Stimulated activated CD4-positive, alpha-beta T cell treated with anti-CD3 and anti-CD28 coated beads, Interleukin-4, amount 100 ng/mL, for 24 hours (primary cell): ENCODE data around the gene VPS37C.

Experiments used
- DNase-seq: peaks from one replicate; pipeline ENCODE4 v3.0.0-alpha.2; 2020

The VPS37C gene

DNA sequence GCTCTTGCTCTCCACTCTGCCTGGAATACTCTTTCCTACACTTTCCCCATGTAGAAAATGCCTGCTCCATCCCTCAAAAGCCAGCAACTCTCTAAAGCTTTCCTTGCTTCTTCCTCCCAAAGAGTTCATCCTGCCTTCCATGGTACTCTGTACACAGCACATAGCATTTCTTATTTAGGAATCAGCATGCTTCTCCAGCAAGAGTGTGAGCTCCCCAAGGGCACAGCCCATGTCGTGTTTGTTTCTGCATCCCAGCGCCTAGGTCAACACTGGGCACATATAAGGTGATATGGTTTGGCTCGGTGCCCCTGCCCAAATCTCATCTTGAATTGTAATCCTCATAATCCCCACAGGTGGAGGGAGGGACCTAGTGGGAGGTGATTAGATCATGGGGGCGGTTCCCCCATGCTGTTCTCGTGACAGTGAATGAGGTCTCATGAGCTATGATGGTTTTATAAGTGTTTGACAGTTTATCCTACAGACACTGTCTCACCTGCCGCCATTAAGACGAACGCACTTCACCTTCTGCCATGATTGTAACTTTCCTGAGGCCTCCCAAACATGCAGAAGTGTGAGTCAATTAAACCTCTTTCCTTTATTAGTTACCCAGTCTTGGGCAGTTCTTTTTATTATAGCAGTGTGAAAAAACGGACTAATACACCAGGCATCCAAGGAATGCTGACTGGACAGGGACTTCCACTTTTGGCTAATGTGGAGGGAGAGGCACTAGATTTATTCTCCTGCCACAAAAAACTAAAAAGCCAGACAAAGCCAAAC, 8.2 kb downstream of the VPS37C start:
- DNase-seq, result no peak

DNA sequence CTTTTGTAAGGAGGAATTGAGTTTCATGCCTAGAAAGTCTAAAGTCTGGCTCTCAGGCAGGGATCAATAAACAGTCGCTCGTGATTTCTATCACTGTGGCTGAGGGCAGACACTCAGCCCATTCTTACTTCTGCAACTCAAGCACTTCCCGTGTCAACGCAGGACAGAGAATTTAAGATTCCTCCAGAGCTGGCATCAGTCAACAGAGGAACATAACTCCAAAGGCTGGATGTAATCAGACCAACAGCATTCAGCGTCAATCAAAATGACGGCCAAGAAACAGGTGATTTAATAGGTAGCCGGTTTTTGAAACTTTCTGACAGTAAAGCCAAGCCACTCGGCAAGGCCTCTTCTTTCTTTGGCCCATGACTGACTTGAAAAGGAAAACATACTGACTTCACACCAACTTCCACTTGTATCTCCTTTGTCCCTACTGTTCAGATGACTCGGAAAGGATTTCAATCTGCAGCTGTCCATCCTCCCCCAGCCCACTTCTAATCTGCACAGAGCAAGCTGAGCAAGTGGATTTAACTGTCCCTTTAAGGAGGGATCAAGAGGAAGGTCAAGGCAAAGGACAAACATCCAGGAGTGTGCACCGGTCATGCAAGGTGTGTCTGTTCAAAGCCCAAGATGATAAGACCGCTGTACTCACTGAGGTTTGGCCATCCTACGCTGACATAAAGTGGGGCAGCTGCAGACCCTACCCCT, 9.5 kb downstream of the VPS37C start:
- no peak for DNase-seq

DNA sequence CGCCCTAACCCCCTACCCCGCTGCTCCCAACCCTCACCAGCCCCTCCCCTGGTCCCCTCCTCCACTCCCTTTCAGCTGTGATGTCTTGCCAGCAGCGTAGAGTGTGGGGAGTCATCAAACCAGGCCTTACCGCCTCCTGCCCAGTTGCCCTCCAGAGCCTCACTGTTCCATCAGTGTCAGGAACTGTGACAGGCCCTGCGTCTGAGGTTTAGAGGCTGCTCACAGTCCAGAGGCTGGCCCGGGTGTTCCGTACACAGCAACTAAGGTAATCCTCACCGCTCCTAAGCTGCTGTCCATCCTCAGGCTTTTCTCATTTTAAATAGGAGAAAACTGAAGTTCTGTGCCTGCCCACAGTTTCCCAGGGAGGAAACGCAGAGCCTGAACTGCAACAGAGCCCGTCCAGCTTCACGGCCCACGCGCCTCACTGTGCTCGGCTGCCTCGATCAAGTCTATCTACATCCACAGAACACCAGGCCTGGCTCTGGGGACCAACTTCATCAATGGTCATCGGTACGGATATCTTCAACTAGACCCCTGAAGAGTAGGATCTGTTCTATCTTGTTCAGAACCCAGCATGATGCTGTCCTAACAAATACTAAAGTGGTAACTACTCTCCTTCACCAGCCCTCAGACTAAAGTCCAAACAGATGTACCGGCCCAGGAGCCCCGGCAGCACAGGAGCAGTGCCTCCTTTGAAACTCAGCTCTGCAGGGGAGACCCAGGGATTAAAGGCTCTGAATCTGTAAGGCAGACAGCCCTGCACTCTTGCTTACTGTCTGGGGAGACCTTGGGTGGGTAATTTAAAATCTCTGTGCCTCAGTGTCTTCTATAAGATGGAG, 10.3 kb downstream of the VPS37C start:
- no peak for DNase-seq

DNA sequence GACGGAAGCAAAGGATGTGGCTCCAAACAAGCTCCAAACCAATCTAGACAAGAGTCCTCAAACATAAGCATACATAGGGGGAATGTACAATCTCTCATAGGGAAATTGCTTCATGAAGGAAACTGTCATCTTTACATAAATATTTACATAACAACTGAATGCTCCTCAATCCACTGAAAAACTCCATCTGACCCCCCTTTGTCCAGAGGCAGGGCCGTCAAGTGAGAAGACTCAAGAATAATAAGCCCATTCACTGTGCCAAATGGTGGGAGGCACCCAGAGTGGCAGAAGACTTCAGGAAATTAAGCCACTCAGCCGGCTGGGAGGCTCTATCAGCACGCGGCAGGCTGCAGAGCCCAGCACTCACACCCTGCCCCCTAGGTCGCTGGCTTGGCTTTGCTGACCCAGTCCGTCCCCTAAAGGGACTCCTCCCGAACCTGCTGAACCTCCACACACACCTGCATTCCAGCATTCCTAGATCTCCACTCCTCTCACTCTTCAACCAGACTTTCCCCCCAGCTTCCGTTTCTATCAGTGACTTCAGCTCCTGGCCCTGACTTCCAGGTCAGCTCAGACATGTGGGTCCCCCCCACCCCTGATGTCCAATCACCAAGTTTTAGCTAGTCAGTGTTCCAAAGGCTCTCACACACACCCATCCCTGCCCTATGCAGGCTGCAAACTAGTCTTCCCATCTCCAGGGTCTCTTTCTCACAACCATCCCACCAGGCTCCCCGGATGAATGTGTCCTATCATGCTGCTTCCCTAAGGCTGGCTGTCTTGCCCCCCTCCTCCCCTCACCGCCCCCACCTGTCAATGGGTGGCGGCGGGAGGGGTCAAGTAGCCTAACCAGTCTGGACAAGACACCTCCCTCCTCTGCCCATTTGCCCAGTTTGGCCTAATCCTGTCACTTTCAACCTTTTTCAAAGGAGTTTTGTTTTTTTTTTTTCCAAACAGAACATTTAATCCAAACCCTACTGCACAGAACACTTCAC, 11.3 kb downstream of the VPS37C start:
- DNase-seq, result no peak

DNA sequence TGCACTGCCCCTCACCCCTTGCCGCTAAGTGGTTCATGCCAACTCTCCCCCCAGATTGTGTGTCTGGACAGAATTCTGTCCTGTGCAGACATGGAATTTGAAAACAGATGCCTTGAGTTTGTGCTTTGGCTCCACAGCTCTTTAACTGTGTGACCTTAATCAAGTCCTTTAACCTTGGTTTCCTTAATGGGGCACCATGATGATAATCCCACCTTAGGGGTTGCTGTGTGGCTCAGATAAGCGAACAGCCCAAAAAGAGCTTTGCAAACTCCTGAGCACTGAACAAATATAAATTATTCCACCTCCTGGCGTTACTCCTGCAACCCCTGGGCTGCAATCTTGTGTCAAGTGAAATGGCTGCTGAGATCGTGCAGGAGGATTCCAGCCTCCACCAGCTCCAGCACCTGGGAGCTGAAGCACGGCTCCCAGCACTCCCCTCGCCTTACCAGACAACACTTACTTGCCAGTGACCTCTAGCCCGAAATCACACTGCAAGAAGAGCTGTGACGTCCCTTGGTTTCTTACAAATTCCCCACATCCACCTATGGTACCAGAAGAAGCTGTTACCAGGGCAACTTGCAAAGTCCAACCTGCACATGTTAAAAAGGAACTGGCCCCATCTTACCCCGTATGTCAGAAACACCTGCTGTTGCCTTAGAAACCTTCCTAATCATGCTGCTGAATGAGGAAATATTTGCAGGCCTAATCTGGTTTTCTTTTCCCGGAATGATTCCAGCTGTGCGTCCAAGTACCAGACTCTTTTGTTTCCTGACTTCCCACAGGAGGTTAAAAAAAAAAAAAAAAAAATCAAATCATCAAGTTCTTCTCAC, 13.2 kb downstream of the VPS37C start:
- no peak for DNase-seq

DNA sequence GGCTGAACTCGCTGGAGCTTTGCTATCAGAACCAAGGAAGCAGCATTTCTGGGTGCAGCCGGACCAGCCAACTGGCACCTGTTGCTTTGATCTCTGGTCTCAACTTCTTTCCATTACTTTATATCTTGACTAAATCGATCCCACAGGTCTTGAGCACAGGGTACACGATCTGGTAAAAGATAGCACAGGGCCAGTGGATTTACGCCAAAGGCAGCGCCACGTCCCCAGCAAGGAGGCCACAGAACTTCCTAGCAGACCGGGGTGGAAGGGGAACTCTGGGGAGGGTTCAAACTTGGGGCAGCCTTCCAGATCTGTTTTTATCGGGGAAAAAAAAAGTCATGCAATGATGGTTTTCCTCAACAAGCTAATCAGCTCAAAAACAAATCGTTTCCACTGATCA, 14.0 kb downstream of the VPS37C start:
- no peak for DNase-seq

DNA sequence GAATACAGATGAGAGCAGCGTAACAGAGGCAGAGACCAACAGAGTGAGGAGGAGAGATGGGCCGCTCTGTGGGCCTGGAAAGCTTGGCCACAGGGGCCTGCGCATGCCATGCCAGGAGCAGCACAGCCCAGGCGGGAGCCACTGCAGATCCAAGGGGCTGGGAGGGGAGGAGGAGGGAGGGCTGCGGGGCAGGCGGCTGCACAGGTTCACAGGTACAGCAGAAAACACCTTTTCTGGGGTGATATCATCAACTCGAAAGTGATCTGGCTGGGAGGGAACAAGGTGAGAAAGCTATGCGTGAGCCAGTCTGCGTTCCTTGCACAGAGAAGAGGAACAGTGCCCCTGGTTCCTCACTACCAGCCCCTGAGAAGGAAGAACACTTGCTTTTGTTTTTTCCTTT, 14.8 kb downstream of the VPS37C start:
- DNase-seq, result no peak

DNA sequence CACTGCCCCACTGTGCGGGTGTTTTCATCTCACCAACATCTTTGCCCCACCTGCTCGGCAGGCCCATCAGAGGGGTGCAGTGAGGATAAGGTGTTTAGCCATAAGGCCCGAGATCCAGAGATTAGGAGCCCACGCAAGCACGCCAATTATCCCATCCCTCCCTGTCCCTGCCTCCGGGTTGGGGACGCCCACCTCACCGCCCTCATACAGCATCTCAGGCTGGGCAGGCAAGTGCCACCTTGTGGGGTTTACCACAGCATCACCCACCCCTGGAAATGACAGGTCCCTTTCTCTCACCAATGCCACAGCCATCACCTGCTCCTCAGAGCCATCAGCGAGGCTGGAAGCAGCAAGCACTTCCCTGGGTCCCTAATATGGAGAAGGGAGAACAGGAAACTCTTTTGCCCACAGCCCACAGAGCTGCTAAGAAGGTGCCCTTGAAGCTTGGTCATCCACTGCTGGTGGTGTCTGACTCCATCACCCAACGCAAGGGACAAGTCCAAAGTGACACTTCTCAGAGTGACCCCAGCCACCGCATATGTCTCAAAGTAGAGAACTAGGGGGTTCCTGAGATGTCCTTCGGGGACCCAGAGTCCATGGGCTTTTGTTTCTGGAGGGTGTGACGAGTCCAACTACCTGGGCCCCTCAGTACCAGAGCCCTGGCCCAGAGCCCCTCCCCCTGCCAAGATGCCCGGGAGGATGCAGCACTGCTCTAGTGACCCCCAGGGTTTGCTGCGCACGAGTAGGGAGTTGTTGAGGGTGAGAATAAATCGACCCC, 15.8 kb downstream of the VPS37C start:
- DNase-seq, result no peak

DNA sequence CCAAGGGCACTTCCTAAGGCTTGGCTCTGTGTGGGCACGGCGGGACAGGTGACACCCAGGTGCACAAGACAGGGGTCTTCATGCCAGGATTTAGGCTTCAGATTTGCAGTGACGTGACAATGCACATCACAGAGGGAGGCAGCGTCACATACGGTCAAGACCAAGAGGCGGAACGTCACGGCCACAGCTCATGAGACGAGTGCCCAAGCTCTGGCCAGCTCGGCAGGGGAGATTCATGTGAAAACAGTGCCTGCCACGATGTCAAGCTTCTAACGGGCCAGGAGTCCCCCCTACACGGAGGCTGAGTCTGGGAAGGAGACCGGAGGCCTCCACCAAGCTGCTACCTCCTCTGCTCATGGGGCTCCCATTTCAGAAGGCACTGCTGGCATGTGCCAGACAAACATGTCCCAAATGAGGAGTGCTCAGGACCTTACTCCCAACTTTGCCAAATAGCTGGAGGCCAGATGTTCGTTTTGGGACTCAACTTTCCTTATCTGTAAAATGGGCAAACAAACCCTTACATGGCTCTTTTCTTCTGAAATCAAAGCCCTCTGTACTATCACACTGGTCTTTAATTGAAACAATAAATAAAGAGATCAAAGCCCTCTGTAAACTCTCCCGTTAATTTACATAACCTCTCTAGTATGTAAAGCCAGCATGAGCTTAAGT, 16.6 kb downstream of the VPS37C start:
- DNase-seq, result no peak

DNA sequence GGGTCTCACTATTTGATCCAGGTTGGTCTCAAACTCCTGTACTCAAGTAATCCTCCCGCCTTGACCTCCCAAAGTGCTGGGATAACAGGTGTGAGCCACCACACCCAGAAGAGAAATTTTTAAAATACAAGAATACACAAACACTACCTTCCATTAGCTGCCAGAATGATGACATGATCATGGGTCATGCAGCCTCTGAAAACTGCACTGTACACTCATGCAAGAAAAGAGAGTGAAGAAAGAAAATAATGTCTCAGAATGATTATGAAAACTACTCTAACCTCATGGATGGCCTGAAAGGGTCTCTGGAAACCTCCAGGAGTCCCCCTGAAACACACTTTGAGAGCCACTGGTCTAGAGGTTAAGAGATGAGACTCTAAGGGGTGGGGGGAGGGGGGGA, 18.8 kb downstream of the VPS37C start:
- DNase-seq, result no peak

DNA sequence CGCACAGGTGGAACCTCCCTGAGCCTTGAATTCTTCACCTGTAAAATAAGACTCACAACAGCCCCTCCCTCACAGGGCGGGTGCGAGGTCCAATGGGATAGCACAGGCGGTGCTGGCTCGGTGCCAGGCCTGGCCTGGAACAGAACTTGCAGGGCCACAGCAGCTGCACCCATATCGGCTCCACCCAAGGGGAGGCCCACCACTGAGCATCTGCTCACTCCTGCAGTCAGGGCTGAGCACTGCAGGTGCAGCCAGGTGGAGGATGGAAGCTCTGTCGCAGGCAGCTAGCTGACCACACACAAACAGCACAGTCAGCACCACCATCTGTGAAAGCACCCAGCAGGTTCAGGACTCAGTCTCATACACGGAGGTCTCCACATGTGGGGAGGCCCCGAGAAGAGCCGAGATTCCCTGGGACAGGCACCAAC, 19.6 kb downstream of the VPS37C start:
- DNase-seq, result no peak

DNA sequence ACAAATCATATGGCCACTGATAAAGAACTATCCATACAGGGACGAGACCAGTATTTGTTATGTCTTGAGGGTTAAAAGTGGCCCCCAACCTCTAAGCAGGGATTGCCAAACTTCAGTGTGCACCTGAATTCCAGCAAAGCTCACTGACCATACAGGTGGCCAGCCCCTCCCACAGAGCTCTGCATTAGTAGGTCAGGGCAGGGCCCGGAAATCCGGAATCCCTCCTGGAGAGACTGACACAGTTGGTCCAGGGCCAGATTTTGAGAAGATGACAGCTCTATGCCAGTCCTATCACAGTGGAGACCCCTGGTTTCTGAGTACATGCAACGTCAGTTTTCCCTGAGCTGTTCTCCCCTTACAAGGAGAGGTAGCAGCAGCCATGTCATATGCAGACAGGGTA, 20.8 kb downstream of the VPS37C start:
- DNase-seq, result no peak

DNA sequence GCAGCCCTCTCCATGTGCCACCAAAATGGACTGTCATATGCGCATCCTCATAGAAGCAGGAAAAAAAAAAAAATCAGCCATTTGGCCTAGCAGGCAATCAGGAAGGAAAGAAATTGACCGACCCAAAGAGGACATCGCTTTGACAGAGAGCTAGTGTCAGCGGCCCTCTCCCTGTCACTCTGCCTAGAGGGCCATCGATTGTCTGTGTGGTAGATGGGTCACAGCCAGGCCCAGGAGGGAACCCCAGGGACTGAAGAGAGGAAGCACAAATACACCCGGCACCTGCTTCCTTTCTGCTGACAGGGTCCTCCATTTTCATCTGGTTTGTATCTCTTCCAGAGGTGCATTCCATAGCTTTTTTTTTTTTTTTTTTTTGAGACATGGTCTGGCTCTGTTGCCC, 21.8 kb downstream of the VPS37C start:
- DNase-seq, result no peak

DNA sequence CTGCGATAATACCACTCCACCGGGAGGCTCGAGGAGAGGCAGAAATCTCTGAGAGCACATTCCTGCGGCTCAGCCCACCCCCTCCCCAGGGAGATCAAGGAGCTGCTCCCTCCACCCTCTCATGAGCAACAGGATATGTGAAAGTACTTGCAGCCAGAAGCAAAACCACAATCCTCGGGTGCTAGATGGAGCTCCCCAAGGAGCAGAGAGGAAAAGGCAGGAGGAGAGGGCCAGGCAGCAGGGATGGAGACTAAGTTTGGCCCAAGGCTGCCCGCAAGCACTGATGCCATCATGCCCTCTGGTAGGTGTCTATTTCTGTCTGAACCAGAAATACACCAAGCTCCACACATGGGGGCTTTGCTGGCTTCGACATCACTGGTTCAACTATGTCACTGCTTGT, 22.3 kb downstream of the VPS37C start:
- no peak for DNase-seq

DNA sequence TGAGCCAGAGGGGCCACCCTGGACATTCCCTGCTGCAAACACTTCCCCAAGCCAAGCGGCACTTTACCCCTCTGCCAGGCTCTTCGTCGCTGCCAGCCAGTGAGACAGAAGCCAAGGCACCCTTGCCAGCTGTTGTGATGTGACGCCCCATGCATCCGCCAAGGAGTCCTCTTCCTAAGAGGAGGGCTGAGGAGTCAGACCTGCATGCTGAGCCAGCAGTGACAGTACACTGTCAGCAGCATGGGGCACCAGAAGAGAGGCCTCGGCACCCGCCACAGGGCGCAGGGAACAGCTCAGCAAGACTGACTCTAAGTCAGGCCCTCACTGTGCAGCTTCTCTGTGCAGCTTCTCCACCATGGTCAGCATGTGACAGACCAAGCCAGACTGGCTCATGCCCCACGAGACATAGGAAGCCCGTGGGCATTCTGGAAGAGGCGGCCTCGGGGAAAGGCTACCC, 26.4 kb downstream of the VPS37C start:
- DNase-seq, result no peak

DNA sequence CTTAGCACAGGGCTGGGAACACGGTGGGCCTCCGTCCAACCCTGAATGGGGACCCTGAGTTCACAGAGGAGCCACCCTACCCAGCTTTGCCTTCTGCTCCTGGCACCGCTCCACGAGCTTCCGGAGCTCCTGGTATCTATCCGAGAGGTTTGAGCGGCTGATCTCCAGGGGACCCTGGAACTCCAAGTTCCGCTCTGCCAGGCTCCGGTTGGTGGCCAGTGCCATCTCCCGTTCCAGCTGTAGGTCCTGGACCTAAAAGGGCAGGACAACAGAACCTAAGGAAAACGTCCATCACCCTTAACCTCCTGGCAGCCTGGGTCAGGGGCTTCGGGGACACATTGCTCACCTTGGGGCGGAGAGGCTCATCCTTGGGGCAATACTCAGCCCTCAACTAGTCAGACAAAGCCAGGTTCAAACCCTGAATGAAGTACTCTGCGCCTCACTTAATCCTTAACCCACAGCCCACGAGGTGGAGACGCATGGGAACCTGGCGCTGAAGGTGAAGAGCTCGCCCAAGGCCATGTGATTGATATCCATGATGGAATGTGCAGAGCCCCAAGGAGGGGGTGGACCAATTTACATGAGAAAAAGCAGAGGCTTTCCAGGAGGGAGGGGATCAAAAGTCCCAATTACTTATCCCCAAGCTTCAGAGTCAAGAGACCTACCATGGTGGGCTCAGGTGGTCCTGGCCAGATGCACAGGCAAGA, 27.1 kb downstream of the VPS37C start:
- no peak for DNase-seq

DNA sequence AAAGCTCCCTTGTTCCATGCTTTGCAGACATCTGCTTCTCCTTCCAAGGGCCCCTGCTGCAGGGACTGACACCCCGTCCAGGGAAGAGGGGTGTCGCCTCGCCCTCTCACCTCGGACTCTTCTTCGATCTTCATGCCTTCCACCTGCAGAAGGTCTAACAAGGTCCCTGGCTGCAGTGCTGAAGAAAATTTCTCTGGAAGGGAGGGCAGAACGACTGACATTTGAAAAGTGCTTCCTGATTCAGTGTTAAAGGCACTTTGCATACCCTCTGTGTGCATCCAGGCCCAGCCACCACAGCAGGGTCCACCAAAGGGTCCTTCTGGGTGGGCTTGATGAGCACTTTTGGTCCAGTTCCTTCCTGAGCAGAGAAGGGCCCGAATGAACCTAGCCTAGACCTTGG, 28.1 kb downstream of the VPS37C start:
- DNase-seq, result no peak

DNA sequence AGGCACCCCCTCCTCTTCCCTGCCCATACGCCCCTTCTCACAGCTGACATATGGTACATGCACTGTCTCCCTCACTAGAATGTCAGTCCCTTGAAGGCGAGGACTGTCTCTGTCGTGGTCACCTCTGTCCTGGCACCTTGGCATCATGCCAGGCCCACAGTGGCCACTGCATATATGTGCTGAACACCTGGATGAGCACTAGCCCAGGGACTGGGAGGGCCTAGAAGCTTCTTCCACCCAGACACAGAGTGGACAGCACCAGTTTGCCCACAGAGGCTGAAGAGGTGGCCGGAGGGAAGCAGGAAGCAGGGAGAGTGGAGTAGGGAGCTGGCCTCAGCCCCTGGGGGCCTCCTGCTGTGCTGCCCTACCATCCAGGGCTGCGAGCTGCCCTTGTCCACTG, 28.6 kb downstream of the VPS37C start:
- DNase-seq, result no peak

DNA sequence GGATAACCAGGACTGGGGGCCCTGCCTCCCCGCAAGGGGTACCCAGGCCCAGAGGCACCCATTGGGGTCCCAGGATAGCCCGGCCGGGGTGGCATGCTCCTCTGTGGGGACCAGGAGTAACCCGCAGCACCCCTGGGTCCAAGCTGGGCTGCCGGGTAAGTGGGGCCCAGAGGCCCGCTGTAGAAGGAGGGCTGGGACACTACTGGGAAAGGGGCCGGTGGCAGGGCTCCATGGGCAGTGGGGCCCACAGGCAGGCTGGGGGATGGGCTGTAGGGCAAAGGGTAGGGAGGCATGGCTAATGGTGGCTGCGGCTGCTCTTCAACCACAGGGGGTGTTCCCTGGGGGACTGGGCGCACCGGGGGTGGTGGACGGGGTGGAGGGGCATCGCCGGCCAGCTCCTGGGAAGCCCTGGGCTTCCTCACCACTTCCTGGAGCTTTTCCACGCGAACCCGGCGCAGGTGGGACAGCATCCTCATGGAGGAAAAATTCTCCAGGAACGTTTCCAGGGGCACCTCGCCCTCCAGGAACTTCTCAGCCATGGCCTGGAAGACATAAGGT, 29.1 kb downstream of the VPS37C start:
- DNase-seq, result no peak
